Measurements from ENCODE around the gene CD14.

CD14 gene

DNA sequence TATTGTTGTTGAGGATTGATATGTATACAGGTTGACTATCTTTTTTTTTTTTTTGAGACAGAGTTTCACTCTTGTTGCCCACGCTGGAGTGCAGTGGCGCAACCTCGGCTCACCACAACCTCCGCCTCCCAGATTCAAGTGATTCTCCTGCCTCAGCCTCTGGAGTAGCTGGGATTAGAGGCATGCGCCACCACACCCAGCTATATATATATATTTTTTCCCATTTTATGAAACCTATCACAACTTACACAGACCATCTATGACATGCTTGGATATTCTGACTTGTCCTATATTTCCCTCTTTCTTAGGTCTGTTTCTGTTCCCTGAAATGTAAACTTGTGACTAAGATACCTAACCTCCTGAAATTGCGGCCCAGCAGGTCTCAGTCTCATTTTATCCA, 5.0 kb downstream of the CD14 start (continued):
- peak; percentile 35; the same call in 1 of the 2 replicates for TF ChIP-seq ZNF518A (tag by site-specific recombination; conservative IDR thresholded peaks at IDR 0.05; ENCODE audit: low read depth)
- no peak for TF ChIP-seq ZNF140 (tag by site-specific recombination; IDR thresholded peaks at IDR 0.05)
- TF ChIP-seq ZNF404 (tag by site-specific recombination; IDR thresholded peaks at IDR 0.05) = no peak
- no peak for TF ChIP-seq GLI4 (tag by site-specific recombination; IDR thresholded peaks at IDR 0.05)
- TF ChIP-seq EGR2 (tag by site-specific recombination; IDR thresholded peaks at IDR 0.05; ENCODE audit: low read depth) = no peak
- no peak for TF ChIP-seq ZNF548 (tag by site-specific recombination; IDR thresholded peaks at IDR 0.05)
- TF ChIP-seq KLF16 (tag by site-specific recombination; IDR thresholded peaks at IDR 0.05) = no peak
- TF ChIP-seq ZNF571 (tag by site-specific recombination; IDR thresholded peaks at IDR 0.05) = no peak
- TF ChIP-seq, protein P1, sequence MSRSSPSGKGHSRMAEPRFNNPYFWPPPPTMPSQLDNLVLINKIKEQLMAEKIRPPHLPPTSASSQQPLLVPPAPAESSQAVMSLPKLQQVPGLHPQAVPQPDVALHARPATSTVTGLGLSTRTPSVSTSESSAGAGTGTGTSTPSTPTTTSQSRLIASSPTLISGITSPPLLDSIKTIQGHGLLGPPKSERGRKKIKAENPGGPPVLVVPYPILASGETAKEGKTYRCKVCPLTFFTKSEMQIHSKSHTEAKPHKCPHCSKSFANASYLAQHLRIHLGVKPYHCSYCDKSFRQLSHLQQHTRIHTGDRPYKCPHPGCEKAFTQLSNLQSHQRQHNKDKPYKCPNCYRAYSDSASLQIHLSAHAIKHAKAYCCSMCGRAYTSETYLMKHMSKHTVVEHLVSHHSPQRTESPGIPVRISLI (tag by site-specific recombination; IDR thresholded peaks at IDR 0.05) = peak; percentile 67; the same call in 1 of the 2 replicates
- no peak for TF ChIP-seq ZBTB49 (tag by site-specific recombination; IDR thresholded peaks at IDR 0.05; ENCODE audit: low read depth)
- no peak for TF ChIP-seq ZNF211 (tag by site-specific recombination; IDR thresholded peaks at IDR 0.05; ENCODE audit: low read depth)
- no peak for TF ChIP-seq ZNF175 (tag by site-specific recombination; IDR thresholded peaks at IDR 0.05)
- TF ChIP-seq GLIS1 (tag by site-specific recombination; IDR thresholded peaks at IDR 0.05) = no peak
- TF ChIP-seq, protein P2, sequence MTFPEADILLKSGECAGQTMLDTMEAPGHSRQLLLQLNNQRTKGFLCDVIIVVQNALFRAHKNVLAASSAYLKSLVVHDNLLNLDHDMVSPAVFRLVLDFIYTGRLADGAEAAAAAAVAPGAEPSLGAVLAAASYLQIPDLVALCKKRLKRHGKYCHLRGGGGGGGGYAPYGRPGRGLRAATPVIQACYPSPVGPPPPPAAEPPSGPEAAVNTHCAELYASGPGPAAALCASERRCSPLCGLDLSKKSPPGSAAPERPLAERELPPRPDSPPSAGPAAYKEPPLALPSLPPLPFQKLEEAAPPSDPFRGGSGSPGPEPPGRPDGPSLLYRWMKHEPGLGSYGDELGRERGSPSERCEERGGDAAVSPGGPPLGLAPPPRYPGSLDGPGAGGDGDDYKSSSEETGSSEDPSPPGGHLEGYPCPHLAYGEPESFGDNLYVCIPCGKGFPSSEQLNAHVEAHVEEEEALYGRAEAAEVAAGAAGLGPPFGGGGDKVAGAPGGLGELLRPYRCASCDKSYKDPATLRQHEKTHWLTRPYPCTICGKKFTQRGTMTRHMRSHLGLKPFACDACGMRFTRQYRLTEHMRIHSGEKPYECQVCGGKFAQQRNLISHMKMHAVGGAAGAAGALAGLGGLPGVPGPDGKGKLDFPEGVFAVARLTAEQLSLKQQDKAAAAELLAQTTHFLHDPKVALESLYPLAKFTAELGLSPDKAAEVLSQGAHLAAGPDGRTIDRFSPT (tag by site-specific recombination; IDR thresholded peaks at IDR 0.05) = no peak
- TF ChIP-seq ZBTB48 (tag by site-specific recombination; IDR thresholded peaks at IDR 0.05) = no peak
- peak; percentile 88 for TF ChIP-seq TRIM28 (IDR thresholded peaks at IDR 0.05; ENCODE audit: borderline replicate concordance, low read length)
- no peak for TF ChIP-seq REST (tag by site-specific recombination; IDR thresholded peaks at IDR 0.05)
- no peak for TF ChIP-seq ZNF426 (tag by site-specific recombination; IDR thresholded peaks at IDR 0.05)
- no peak for TF ChIP-seq ZSCAN30 (tag by site-specific recombination; IDR thresholded peaks at IDR 0.05)
- no peak for TF ChIP-seq HOXD13 (CRISPR knock-in tag; IDR thresholded peaks at IDR 0.05; ENCODE audit: borderline replicate concordance)
- TF ChIP-seq ZNF585B (tag by site-specific recombination; IDR thresholded peaks at IDR 0.05) = no peak
- no peak for TF ChIP-seq ZNF530 (tag by site-specific recombination; IDR thresholded peaks at IDR 0.05; ENCODE audit: low read depth)
- TF ChIP-seq, protein P3, sequence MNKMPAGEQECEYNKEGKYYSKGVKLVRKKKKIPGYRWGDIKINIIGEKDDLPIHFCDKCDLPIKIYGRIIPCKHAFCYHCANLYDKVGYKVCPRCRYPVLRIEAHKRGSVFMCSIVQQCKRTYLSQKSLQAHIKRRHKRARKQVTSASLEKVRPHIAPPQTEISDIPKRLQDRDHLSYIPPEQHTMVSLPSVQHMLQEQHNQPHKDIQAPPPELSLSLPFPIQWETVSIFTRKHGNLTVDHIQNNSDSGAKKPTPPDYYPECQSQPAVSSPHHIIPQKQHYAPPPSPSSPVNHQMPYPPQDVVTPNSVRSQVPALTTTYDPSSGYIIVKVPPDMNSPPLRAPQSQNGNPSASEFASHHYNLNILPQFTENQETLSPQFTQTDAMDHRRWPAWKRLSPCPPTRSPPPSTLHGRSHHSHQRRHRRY (tag by site-specific recombination; IDR thresholded peaks at IDR 0.05) = no peak
- peak; percentile 72; the same call in 1 of the 2 replicates for TF ChIP-seq ZNF558 (tag by site-specific recombination; IDR thresholded peaks at IDR 0.05)

All from HEK293 (cell line).